Effector memory CD8-positive, alpha-beta T cell (primary cell): ENCODE results near the gene MACROD2.

Experiments used
- ATAC-seq: fragments of 150-1000 bp; cut with Tn5 transposase; replicated peaks from 2 replicates; pipeline ENCODE4 v1.10.0; 2021; ENCODE audit warnings: mild to moderate bottlenecking, moderate library complexity
- DNase-seq, 3 experiments: peaks; one replicate each; pipeline ENCODE4 v3.0.0; 2021
- H3K27ac Mint-ChIP-seq, 2 donors: one replicate each; pipeline ENCODE4 v1.8.0; 2022; ENCODE audit warnings: mild to moderate bottlenecking in 2 of 2, mixed read lengths in 2 of 2, moderate library complexity in 2 of 2
- H3K27me3 Mint-ChIP-seq, 2 donors: one replicate each; pipeline ENCODE4 v1.8.0; 2022; ENCODE audit warnings: mixed read lengths in 2 of 2
- H3K36me3 Mint-ChIP-seq: one replicate; pipeline ENCODE4 v1.8.0; 2022; ENCODE audit warnings: mild to moderate bottlenecking, moderate library complexity, mixed read lengths; ENCODE audit not compliant: insufficient read depth
- H3K4me1 Mint-ChIP-seq, 2 donors: one replicate each; pipeline ENCODE4 v1.8.0; 2022; ENCODE audit warnings: low read depth in 2 of 2, mixed read lengths in 2 of 2
- H3K4me3 Mint-ChIP-seq, 2 donors: one replicate each; pipeline ENCODE4 v1.8.0; 2022; ENCODE audit warnings: mild to moderate bottlenecking in 2 of 2, mixed read lengths in 2 of 2, moderate library complexity in 2 of 2
- H3K9me3 Mint-ChIP-seq, 2 donors: one replicate each; pipeline ENCODE4 v1.8.0; 2022; ENCODE audit warnings: mixed read lengths in 2 of 2

The MACROD2 gene

DNA sequence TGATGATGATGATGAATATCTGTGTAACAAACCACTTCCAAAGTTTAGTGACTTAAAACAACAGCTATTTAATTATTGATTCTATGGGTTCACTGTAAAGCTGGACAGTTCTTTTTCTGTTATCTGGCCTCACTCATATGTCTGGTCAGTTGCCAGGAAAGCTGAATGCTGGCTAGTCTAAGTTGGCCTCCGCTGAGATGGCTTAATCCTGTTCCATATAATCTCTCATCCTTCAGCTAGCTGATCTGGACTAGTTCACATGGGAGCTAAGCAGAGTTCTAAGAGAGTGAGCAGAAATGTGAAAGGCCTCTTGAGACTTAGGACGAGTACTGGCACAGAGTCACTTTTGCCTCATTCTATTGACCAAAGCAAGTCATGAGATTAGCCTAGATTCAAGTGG is 676.8 kb downstream of the MACROD2 start:
- Mint-ChIP-seq H3K36me3 (no peaks in the 10 kb centered on the region), H3K27ac (no peak overlapping the region), H3K9me3 (peaks cover 13 to 20% of the 10 kb centered on the region in 2 donors), H3K4me3 (no peak overlapping the region), H3K27me3 (no peaks in the 10 kb centered on the region), H3K4me1 (no peaks in the 10 kb centered on the region)
- ATAC-seq: no peak
- DNase-seq: no peak

DNA sequence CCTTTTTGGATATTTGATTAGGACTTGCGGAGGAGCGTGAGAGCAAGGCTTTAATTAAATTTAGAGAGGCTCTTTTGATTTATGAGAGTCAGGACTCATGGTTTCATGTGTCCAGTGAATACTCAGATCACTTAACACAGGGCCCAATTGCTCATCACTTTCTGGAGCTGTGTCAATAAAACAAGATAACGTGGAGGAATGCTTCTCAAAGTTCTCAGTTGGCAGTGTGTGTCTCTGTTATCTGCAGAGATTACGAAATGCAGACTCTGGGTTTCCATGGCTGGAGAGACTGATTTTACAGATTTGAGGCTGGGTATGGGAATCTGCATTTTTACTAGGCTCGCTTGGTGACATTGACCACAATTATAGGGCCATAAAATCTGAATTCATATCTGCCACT is 677.8 kb downstream of the MACROD2 start:
- Mint-ChIP-seq H3K4me1 (no peaks in the 10 kb centered on the region), H3K27ac (no peak overlapping the region), H3K9me3 (peaks cover 11 to 20% of the 10 kb centered on the region in 2 donors), H3K27me3 (no peaks in the 10 kb centered on the region), H3K4me3 (no peak overlapping the region), H3K36me3 (no peaks in the 10 kb centered on the region)
- ATAC-seq: no peak
- no peak for DNase-seq

DNA sequence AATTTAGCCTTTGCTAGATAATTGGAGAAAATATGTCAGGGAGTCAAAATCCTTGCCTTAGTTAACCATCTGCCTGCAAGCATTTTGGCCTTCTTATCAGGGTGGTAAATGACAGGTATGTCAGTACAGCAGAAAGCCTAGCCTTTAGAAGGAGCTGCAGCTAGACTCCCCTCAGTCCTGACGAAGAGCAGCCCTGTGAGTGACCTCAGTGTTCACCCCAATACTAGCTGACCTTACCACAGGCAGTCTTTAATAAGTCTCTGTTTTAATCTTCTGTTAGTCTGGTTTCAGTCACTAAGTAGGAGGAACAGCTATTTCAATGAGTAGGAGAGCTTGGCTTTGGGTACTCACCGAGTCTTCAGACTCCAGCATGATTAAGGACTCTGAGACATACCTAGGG is 682.1 kb downstream of the MACROD2 start:
- H3K4me1 Mint-ChIP-seq: no peaks in the 10 kb centered on the region
- peaks cover 16 to 27% of the 10 kb centered on the region in 2 donors for H3K9me3 Mint-ChIP-seq
- no peaks in the 10 kb centered on the region for H3K36me3 Mint-ChIP-seq
- ATAC-seq: no peak
- no peak overlapping the region for H3K27ac Mint-ChIP-seq
- H3K27me3 Mint-ChIP-seq: no peaks in the 10 kb centered on the region
- no peak for DNase-seq
- no peak overlapping the region for H3K4me3 Mint-ChIP-seq

GRCh38 chr20:14685183-14685582 is 689.9 kb downstream of the MACROD2 start:
- Mint-ChIP-seq H3K27ac (no peak overlapping the region), H3K4me1 (no peaks in the 10 kb centered on the region), H3K9me3 (peaks cover 1 to 9% of the 10 kb centered on the region in 2 donors), H3K27me3 (no peaks in the 10 kb centered on the region), H3K36me3 (no peaks in the 10 kb centered on the region), H3K4me3 (no peak overlapping the region)
- DNase-seq (no peak), ATAC-seq (no peak)

DNA sequence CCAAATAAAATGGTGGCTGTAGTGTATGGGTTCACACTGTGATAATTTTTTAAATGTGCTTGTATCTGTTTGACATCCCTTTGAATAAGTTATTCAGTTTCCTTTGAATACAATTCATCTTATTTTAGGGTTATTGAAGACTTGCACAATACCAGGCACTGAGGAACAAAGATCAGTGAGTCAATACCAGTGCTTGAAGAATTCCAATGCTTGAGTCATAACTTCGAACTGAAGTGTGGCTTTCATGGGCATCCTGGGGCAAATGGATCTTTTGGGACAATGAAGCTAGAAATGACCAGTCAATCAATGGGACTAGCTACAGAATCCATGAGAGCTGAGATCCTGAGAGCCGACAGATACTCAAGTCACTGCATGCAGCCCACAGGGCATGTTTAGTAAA is 692.0 kb downstream of the MACROD2 start:
- H3K4me1 Mint-ChIP-seq: no peaks in the 10 kb centered on the region
- H3K27ac Mint-ChIP-seq: no peak overlapping the region
- ATAC-seq: no peak
- peaks cover 1 to 8% of the 10 kb centered on the region in 2 donors for H3K9me3 Mint-ChIP-seq
- no peaks in the 10 kb centered on the region for H3K36me3 Mint-ChIP-seq
- H3K27me3 Mint-ChIP-seq: no peaks in the 10 kb centered on the region
- no peak overlapping the region for H3K4me3 Mint-ChIP-seq
- no peak for DNase-seq

DNA sequence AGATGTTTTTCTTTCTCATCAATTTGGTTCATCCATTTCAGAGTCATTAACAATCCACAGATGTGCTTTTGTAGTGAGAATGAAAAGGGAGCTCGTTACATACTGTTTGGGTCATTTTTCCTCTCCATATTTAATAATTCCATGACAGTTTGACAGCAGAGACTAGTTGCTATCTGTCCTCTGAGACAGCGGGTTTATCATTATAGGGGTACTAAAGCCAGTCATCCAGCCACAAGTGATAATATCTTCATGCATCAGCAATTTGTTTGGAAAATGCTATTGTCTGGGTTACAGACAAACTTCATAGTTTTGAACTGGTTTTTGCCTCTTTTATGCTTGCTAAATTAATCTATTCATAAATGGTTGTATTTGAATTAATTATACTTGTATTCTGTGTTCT is 692.7 kb downstream of the MACROD2 start:
- ATAC-seq (no peak), DNase-seq (no peak)
- H3K4me3 Mint-ChIP-seq: no peak overlapping the region
- H3K27ac Mint-ChIP-seq: no peak overlapping the region
- no peaks in the 10 kb centered on the region for H3K27me3 Mint-ChIP-seq
- no peaks in the 10 kb centered on the region for H3K36me3 Mint-ChIP-seq
- H3K9me3 Mint-ChIP-seq: peaks cover 1 to 11% of the 10 kb centered on the region in 2 donors
- H3K4me1 Mint-ChIP-seq: no peaks in the 10 kb centered on the region

DNA sequence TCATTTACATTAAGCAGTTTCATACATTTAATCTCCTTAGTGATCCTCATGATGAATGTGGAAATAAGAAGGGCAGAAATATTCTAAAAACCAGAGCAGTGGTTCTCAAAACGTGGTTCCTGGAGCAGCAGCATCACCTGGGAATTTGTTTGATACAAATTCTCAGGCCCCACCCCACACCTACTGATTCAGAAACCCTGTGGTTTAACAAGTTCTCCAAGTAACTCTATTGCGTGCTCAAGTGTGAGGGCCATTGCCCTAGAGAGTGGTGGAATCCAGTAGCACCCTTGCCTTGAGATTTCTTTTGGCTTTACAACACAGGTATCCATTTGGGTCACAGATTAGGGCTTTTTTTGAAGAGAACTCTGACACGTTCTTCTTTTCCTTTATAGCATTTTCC is 696.7 kb downstream of the MACROD2 start:
- no peaks in the 10 kb centered on the region for H3K36me3 Mint-ChIP-seq
- DNase-seq (no peak), ATAC-seq (no peak)
- H3K4me1 Mint-ChIP-seq: no peaks in the 10 kb centered on the region
- H3K9me3 Mint-ChIP-seq: peaks cover 3 to 25% of the 10 kb centered on the region in 2 donors
- no peak overlapping the region for H3K27ac Mint-ChIP-seq
- H3K4me3 Mint-ChIP-seq: no peak overlapping the region
- H3K27me3 Mint-ChIP-seq: no peaks in the 10 kb centered on the region

GRCh38 chr20:14696478-14696877 is 701.2 kb downstream of the MACROD2 start:
- Mint-ChIP-seq H3K27ac (no peak overlapping the region), H3K27me3 (no peaks in the 10 kb centered on the region), H3K4me1 (no peaks in the 10 kb centered on the region), H3K9me3 (peaks cover 3 to 24% of the 10 kb centered on the region in 2 donors), H3K4me3 (no peak overlapping the region), H3K36me3 (no peaks in the 10 kb centered on the region)
- no peak for ATAC-seq
- DNase-seq: no peak

DNA sequence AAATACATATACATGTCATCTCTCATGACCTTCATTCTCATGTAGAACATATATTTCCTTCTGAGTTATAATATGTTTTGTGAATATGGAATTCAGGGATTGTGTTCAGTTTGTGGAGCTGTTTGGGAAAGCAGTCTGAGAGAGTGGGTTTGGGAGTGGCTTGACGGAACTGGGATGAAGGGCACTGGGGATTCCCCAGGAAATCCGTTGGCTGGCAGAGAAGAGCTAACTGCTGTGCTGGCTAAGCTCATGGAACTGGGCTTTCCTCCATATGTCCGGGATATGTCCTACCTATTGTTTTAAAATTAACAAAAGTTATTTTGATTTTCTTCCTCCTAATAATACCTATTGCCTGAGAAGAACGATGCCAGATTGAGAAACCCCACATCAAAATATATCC is 701.6 kb downstream of the MACROD2 start:
- ATAC-seq (no peak), DNase-seq (no peak)
- no peaks in the 10 kb centered on the region for H3K27me3 Mint-ChIP-seq
- no peaks in the 10 kb centered on the region for H3K36me3 Mint-ChIP-seq
- H3K9me3 Mint-ChIP-seq: peaks cover 3 to 24% of the 10 kb centered on the region in 2 donors
- H3K4me3 Mint-ChIP-seq: no peak overlapping the region
- no peak overlapping the region for H3K27ac Mint-ChIP-seq
- H3K4me1 Mint-ChIP-seq: no peaks in the 10 kb centered on the region

DNA sequence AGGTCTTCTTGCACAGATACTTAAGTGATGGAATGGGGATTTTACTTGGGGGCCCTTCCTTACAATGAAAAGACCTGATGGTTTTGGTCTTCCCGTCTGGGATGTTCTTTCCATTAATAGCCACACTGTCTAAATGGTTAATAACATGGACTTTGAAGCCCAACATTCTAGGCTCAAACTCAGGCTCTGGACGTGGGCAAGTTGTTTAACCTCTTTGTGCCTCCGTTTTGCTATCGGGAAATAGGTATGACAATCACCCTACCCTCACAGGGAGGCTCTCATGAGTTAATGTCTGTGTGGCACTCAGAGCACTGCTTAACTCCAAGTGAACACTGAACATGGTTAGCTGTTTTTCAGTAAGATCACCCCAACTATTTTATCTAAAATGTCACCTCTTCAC is 702.8 kb downstream of the MACROD2 start:
- no peak for DNase-seq
- no peak overlapping the region for H3K4me3 Mint-ChIP-seq
- H3K27ac Mint-ChIP-seq: no peak overlapping the region
- no peaks in the 10 kb centered on the region for H3K27me3 Mint-ChIP-seq
- no peaks in the 10 kb centered on the region for H3K4me1 Mint-ChIP-seq
- H3K9me3 Mint-ChIP-seq: peaks cover 6 to 21% of the 10 kb centered on the region in 2 donors
- H3K36me3 Mint-ChIP-seq: no peaks in the 10 kb centered on the region
- ATAC-seq: no peak

GRCh38 chr20:14698605-14699373 is 703.5 kb downstream of the MACROD2 start:
- no peak for DNase-seq

GRCh38 chr20:14700639-14700960 is 705.3 kb downstream of the MACROD2 start:
- no peak overlapping the region for H3K27ac Mint-ChIP-seq
- no peaks in the 10 kb centered on the region for H3K27me3 Mint-ChIP-seq
- H3K9me3 Mint-ChIP-seq: peaks cover 5 to 16% of the 10 kb centered on the region in 2 donors
- DNase-seq: no peak
- H3K4me3 Mint-ChIP-seq: no peak overlapping the region
- no peak for ATAC-seq
- H3K36me3 Mint-ChIP-seq: no peaks in the 10 kb centered on the region
- H3K4me1 Mint-ChIP-seq: no peaks in the 10 kb centered on the region

More at GRCh38 chr20:14698605-14699373, 703.5 kb downstream of the MACROD2 start:
- Mint-ChIP-seq H3K27ac (no peak overlapping the region), H3K9me3 (peaks cover 4 to 15% of the 10 kb centered on the region in 2 donors), H3K36me3 (no peaks in the 10 kb centered on the region), H3K4me1 (no peaks in the 10 kb centered on the region), H3K27me3 (no peaks in the 10 kb centered on the region), H3K4me3 (no peak overlapping the region)
- ATAC-seq: no peak

DNA sequence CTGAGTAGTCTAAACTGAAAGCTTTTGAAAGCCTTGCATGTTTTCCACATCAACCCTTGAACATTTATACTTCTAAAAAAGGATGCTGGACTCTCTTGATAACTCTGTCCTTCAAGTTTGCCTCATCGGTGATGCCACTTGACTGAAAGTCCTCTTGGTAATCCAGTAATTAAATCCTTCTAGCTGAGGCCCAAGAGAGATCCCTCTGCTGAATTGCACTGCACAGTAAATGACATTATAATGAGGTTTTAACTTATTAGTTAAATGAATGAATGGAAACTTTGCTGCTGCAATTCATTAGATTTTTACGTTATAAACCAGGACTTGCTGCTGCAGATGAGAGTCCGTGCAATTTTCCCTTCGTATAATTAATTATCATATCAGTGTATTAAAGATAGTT is 706.0 kb downstream of the MACROD2 start:
- Mint-ChIP-seq H3K27ac (no peak overlapping the region), H3K9me3 (peaks cover 5 to 16% of the 10 kb centered on the region in 2 donors), H3K27me3 (no peaks in the 10 kb centered on the region), H3K4me3 (no peak overlapping the region), H3K36me3 (no peaks in the 10 kb centered on the region), H3K4me1 (no peaks in the 10 kb centered on the region)
- ATAC-seq: no peak
- no peak for DNase-seq

- Mint-ChIP-seq H3K9me3 (peaks cover 8 to 9% of the 10 kb centered on the region in 2 donors), H3K4me3 (no peak overlapping the region), H3K4me1 (no peaks in the 10 kb centered on the region), H3K27me3 (no peaks in the 10 kb centered on the region), H3K27ac (no peak overlapping the region), H3K36me3 (no peaks in the 10 kb centered on the region)
- no peak for DNase-seq
- no peak for ATAC-seq
Observed at GRCh38 chr20:14706555-14706954, 711.2 kb downstream of the MACROD2 start.
